Stimulated activated CD4-positive, alpha-beta T cell treated with anti-CD3 and anti-CD28 coated beads, Interleukin-4, amount 100 ng/mL, for 24 hours (primary cell): ENCODE results near the gene ART4.

Source experiments
- DNase-seq: peaks from one replicate; pipeline ENCODE4 v3.0.0-alpha.2; 2020

Gene ART4

DNA sequence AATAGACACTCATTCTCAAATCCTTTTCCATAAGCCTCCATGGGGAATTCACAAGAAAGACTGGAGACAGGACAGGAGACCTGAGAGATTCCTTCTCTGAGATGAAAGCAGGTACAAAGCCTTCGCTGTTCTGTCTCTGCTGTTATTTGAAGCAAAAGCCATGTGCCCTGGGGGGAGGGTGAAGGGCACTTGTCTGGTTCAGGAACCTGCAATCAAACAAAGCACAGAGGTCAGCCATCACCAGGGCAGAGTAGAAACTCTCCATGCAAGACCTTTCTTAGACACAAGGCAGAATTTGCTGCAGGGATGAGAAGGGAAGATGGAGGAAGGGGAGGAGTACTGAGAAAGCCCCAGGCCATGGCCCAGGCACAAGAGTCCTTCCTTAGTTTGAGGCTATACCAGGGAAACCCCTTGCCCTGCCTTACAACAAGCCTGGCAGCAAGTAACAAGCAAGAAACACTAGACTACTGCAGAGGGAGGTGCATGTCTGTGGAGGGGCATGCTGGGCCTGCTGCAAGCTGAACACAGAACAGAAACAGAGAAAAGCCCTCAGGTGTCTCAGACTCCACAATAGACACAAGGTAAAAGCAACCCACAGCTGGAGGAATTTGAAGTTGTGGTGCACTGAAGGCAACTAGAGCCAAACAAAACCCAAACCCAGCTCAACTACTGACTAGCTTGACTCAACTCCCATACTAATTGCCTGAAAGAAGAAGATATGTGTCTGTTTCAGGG lies 7.8 kb upstream of the ART4 start:
- no peak for DNase-seq

GRCh38 chr12:14849661-14850060 lies 6.3 kb upstream of the ART4 start:
- DNase-seq = no peak

DNA sequence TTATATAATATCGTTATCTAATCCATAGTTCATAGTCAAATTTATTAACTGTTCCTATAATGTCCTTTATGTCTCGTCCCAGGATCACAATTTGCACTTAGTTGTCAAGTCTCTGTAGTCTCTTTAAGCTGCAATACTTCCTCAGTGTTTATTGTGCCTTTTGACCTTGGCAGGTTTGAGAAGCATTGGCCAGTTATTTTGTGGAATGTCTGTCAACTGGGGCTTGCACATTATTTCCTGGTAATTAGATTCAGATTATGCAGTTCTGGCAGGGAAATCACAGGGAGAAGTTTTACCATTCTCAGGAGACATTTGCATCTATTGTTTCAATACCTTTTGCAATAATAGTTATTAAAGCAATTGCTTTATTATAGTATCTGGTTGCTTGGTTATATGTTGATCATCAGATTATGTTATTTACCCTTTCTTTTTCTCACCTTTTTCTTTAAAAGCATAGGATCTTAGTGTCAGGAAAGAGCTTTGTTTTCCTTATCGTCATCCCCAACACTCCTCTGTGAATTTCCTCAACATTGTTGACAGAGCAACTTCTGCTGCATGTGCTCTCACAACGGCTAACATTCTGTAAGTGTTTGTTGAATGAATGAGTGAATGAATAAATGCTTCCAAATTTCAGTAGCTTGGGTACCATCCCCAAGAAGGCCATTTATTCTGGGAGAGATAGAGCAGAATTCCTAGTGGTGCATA lies 3.7 kb upstream of the ART4 start:
- no peak for DNase-seq

- DNase-seq = no peak
Observed at GRCh38 chr12:14846042-14846587, 2.8 kb upstream of the ART4 start.

GRCh38 chr12:14845350-14845750 lies 2.0 kb upstream of the ART4 start:
- peak; percentile 58 for DNase-seq

- no peak for DNase-seq
Observed at GRCh38 chr12:14844401-14844800, 1.1 kb upstream of the ART4 start.

DNA sequence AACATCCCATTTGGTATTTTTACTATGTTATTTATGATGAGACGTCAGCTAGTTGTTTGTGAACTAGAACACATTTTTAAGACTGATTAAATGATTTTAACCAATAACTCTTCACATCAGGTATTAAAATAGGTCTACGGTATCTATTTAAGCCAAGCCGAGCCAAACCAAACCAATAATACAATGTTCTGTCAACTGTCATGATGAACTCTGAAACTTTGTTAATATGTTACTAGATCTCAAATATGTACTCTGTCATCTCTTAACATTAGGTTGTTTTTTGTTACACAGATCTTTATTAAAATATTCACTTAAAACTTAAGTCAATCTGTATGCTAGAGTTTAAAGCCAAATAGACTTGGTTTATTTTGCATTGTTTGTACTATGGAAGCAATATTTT lies 1.0 kb downstream of the ART4 start:
- no peak for DNase-seq

DNA sequence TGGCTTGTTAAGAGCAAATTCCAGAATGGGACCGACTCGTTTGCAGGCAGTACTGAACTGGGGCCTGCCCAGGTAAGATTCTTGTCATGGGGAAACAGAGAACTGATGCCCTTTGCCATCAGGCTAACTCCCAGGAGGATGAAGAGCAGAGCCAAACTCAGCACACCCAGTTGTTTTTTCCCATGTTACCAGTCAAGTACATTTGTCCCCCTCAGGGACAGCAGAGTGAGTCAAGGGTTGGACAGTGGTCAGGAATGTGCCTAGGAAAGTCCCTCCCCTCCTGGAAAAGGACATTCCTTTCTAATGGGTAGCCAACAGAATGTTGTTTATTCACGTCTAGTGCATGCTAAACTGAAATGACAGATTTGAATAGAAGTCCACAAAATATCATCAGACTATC lies 1.6 kb downstream of the ART4 start:
- DNase-seq = no peak

GRCh38 chr12:14840616-14841015 lies 2.7 kb downstream of the ART4 start:
- DNase-seq = no peak

- no peak for DNase-seq
Observed at GRCh38 chr12:14839262-14839661, 4.1 kb downstream of the ART4 start.

DNA sequence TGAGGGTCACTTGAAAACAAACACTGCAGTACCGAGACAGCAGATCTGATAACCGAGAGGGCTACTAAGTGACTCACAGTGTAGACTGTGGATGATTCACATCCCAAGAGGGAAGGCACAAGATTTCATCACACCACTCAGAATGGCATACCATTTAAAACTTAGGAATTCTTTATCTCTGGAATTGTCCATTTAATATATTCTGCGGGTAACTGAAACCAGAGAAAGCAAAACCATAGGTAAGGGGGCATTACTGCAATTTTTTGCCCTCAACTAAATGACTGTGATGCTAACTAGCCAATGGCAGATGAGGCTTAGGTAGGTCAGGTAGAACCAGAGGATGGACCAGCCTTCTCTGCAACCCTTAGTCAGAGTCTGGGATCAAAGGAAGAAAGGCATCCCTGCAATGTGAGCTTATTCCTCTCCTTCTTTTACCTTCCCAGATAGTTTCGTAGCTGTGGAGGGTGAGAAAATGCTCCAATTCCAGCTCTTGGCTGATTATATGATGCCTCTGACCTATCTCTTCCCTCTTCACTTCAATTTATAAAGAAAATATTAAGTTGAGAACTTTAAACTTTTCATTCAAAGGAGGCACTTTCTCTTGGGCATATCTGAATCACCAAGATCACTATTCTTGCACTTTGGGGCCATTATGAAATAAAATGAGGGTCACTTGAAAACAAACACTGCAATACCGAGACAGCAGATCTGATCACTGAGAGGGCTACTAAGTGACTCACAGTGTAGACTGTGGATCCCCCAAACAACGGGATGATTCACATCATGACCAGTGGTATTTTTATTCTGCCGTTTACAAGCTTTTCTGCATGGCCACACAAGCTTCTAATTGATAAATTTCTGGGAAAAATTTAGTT lies 6.8 kb downstream of the ART4 start:
- DNase-seq = no peak

DNA sequence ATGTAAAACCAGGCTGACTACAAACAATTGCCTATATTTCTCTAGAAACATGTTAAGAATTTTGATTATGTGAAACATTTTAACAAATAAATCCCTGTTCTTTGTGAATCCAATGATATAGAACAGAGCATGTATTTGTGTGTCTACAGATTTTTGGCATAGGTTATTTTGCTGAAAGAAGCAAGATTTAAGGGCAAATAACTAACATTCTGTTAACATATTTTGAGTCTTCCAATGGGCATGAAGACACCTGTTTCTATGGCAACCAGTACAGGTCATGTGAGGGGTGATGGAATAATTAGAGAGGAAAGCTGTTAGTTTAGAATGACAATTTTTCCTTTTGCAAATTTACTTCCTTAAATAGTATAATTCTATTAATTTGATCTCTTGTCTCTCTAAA lies 8.8 kb downstream of the ART4 start:
- no peak for DNase-seq

DNA sequence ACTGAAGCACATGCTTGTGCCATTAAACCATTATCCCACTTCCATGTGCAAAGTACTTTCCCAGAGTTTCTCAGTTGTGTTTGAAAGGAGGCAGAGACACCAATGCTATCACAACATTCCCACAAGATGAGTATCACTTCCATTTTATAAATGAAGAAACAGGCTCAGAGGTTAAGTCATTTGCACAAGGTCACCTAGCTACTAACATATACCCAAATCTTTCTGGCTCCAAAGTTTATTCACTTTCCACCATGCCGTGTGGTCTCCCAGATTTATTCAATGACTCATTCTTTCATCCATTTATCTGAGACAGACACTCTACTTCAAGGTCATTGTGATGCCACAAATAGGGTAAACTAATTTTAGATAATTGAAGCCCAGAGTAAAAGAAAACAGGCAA lies 9.4 kb downstream of the ART4 start:
- DNase-seq = no peak

- no peak for DNase-seq
Observed at GRCh38 chr12:14833336-14833735, 10.0 kb downstream of the ART4 start.

- DNase-seq = no peak
Observed at GRCh38 chr12:14828892-14829291, 14.4 kb downstream of the ART4 start.

- DNase-seq = no peak
Observed at GRCh38 chr12:14827043-14827442, 16.3 kb downstream of the ART4 start.

DNA sequence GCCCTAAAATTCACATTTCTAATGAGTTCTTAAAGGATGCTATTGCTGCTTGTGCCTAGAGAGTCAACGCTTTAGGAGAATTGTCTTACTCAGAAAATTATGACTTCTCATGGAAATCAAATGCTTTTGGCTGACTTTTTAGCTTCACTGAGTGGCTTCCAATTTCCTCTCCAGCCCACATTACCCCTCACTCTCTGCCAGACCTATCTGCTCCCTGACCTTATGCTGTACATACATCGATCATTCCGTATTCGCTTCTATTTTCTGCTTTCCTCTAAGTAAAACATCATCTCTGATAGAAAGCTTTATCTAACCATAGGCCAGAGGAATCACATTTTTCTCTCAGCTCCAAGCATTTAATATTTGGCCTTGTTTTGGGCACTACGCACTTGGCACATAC lies 16.8 kb downstream of the ART4 start:
- no peak for DNase-seq

GRCh38 chr12:14825256-14825655 lies 18.1 kb downstream of the ART4 start:
- no peak for DNase-seq

- no peak for DNase-seq
Observed at GRCh38 chr12:14824012-14824634, 19.2 kb downstream of the ART4 start.

DNA sequence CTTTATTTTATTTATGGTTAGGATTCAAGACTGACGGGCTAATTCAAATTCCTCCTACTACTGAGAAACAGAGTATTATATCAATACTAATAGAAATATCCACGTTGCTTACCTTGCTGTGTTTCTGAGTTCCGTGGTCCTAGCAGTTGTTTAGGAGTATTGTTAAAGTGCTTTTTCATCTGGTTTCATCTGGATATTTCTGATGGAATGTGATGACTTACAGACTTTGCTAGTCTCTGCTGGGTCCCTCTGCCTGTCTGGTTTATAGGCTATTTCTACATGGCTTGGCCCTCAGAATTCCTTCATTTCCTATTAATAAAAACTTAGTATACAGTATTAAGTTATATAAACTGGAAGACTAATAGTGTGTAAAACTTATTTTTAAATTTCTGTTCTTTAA lies 29.3 kb downstream of the ART4 start, which contains the start of gene SMCO3:
Gene SMCO3, minus strand, starts transcription at position 169 of the 400 bp plus-strand sequence. CDS start 7,502 bp downstream, outside the sequence.
- no peak for DNase-seq

GRCh38 chr12:14811486-14811885 lies 31.8 kb downstream of the ART4 start:
- no peak for DNase-seq

DNA sequence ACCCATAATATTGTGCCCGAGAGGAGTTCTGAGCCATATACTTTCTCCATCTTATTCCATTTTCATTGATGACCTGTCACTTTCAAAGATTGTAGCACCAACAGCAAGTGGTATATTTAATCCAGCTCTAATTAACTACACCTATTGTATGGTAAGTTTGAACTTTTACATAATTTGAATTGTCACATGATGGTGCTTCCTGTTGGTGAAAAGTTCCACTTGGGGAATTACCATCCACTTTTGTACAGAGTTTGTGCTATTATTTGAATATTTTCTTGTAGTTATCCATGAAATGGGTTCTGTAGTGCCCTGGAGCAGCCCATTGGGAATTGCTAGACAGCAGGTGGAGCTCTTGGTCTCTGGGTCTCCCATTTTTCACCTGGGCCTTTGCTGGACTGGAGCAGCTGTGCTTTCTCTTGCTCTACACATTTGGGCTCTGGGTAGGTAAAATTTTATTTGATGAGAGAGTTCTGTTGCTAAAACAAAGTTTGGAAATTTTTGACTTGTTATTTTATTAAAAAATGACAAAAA lies 32.3 kb downstream of the ART4 start:
- no peak for DNase-seq
